ENCODE data around the gene RSPH3. TPM values are rescaled to one million over a fixed set of nuclear protein-coding genes. Genes with fewer than 3 reads are reported as not detected.

RSPH3 gene
- total and polyA plus RNA-seq, 2 of the 8 experiments (the other 6 are each of a cell fraction or from before 2014, with no cell fraction given) = 0.60 to 2.7 TPM

GRCh38 chr6:158955255-158955654 is 44.7 kb downstream of the RSPH3 start:
- Histone ChIP-seq H2BK120ac (replicated peaks; ENCODE audit: low read depth, low read length) (no peak overlapping the region), H3K27me3 (replicated peaks in 1 of 4; ENCODE audit: control insufficient read depth in 3 of 4, extremely low read depth in 1 of 4, insufficient read depth in 3 of 4, low read length in 3 of 4) (no peaks in the 10 kb centered on the region), H4K20me1 (replicated peaks in 1 of 2; ENCODE audit: control insufficient read depth in 1 of 2, insufficient read depth in 2 of 2, low read length in 2 of 2) (no peaks in the 10 kb centered on the region), H2BK5ac (ENCODE audit: low read depth, low read length) (no peak overlapping the region), H4K91ac (replicated peaks; ENCODE audit: insufficient read length, low read length) (no peak overlapping the region), H2AK5ac (ENCODE audit: low read depth, low read length) (no peak overlapping the region), H3K9ac (replicated peaks in 1 of 4; ENCODE audit: extremely low read depth in 1 of 4, low read depth in 3 of 4, low read length in 3 of 4) (no peak overlapping the region), H2BK15ac (ENCODE audit: low read length) (no peak overlapping the region), H3K14ac (ENCODE audit: insufficient read length) (no peak overlapping the region), H2BK12ac (ENCODE audit: low read depth, low read length) (no peak overlapping the region), H3K9me3 (ENCODE audit: insufficient read depth in 2 of 2, low read depth in 1 of 2, low read length in 1 of 2) (no peaks in the 10 kb centered on the region), H4K5ac (ENCODE audit: insufficient read length, low read depth, low read length) (no peak overlapping the region), H3K4me2 (ENCODE audit: insufficient read depth in 1 of 2, low read depth in 2 of 2, low read length in 2 of 2) (no peak overlapping the region), H3K18ac (ENCODE audit: extremely low read depth, low read length) (no peak overlapping the region), H2BK20ac (ENCODE audit: low read length) (no peak overlapping the region), H3K4ac (replicated peaks; ENCODE audit: insufficient read length, low read depth, low read length) (no peak overlapping the region), H3K27ac (ENCODE audit: low read depth, low read length) (no peak overlapping the region), H3K23me2 (ENCODE audit: low read depth, low read length) (no peaks in the 10 kb centered on the region), H4K8ac (ENCODE audit: extremely low read depth, insufficient read depth, low read length) (no peak overlapping the region), H3K4me1 (replicated peaks in 1 of 4; ENCODE audit: control insufficient read depth in 3 of 4, insufficient read depth in 4 of 4, low read length in 3 of 4) (no peaks in the 10 kb centered on the region), H2AFZ (ENCODE audit: low read length) (no peak overlapping the region), H3K36me3 (ENCODE audit: control insufficient read depth in 2 of 4, insufficient read depth in 4 of 4, low read length in 3 of 4) (no peaks in the 10 kb centered on the region), H3K56ac (replicated peaks; ENCODE audit: insufficient read length, low read depth, low read length) (no peak overlapping the region), H3K79me1 (ENCODE audit: low read depth, low read length) (no peaks in the 10 kb centered on the region), H3K4me3 (ENCODE audit: extremely low read depth in 1 of 4, insufficient read depth in 2 of 4, low read depth in 3 of 4, low read length in 4 of 4) (no peak overlapping the region), H3K79me2 (ENCODE audit: control insufficient read depth in 1 of 2, insufficient read depth in 2 of 2, low read length in 2 of 2) (no peaks in the 10 kb centered on the region), H3K23ac (ENCODE audit: insufficient read length) (no peak overlapping the region)
- ChIA-PET CTCF (ENCODE audit: partially characterized antibody) (no interaction called here), POLR2A (ENCODE audit: partially characterized antibody) (no interaction called here)
- FAIRE-seq (no peak), DNase-seq (ENCODE audit: low read depth in 1 of 2, low spot score in 2 of 2) (no peak)
- WGBS, 2 experiments (ENCODE audit: extremely low coverage in 1 of 2, insufficient coverage in 1 of 2, insufficient read length in 1 of 2, insufficient replicate concordance in 2 of 2, low coverage in 1 of 2, low lambda C conversion rate in 2 of 2, missing lambda C conversion rate in 1 of 2) = 88% methylated on average over 3 of the region's 3 CpGs; no CpG with 5 or more reads in 1 of the 2 experiments
- TF ChIP-seq, protein P1, sequence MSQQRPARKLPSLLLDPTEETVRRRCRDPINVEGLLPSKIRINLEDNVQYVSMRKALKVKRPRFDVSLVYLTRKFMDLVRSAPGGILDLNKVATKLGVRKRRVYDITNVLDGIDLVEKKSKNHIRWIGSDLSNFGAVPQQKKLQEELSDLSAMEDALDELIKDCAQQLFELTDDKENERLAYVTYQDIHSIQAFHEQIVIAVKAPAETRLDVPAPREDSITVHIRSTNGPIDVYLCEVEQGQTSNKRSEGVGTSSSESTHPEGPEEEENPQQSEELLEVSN (IDR thresholded peaks at IDR 0.05) = no peak
- no peak for TF ChIP-seq MAFK (IDR thresholded peaks at IDR 0.05; ENCODE audit: low read depth, low read length)
- no peak for TF ChIP-seq CTBP2 (IDR thresholded peaks at IDR 0.05; ENCODE audit: borderline replicate concordance, insufficient read depth, insufficient read length, low read length)
- no peak for TF ChIP-seq KDM1A (IDR thresholded peaks at IDR 0.05; ENCODE audit: borderline replicate concordance, low read length)
- no peak for TF ChIP-seq TCF12 (IDR thresholded peaks at IDR 0.05; ENCODE audit: low read depth, low read length)
- TF ChIP-seq EZH2 (IDR thresholded peaks at IDR 0.05; ENCODE audit: low read depth, low read length, severe bottlenecking) = no peak

All from H1 (cell line).